GM18951 (cell line): Measurements from ENCODE around the gene PCDHGC4.

Experiments
- POLR2A ChIP-seq: IDR thresholded peaks from 4 replicates; pipeline ENCODE4 v1.6.1; 2011; ENCODE audit warnings: mild to moderate bottlenecking; ENCODE audit not compliant: insufficient read length, insufficient read depth; ENCODE audit errors: extremely low read depth
- in situ Hi-C: fragments of 300-500 bp; cut with MboI; formaldehyde crosslinking; loops from one replicate; pipeline ENCODE4 v1.12.0; 2022; ENCODE audit warnings: low sequenced_read_pairs, mixed read lengths, inconsistent platforms; ENCODE audit not compliant: unreplicated experiment

PCDHGC4 gene

GRCh38 chr5:141510850-141511601 lies 26.2 kb downstream of the PCDHGC4 start:
- in situ Hi-C loops: no loop called here
- TF ChIP-seq POLR2A: peak; percentile 44

- TF ChIP-seq POLR2A: no peak
- in situ Hi-C loops: no loop called here
These were observed 27.0 kb downstream of the PCDHGC4 start for GRCh38 chr5:141511771-141512325.

GRCh38 chr5:141512390-141512910 lies 27.6 kb downstream of the PCDHGC4 start:
- TF ChIP-seq POLR2A: no peak
- in situ Hi-C loops: no loop called here

GRCh38 chr5:141512911-141513626 lies 28.2 kb downstream of the PCDHGC4 start:
- in situ Hi-C loops: no loop called here

GRCh38 chr5:141513627-141514329 lies 28.9 kb downstream of the PCDHGC4 start:
- TF ChIP-seq POLR2A: no peak
- in situ Hi-C loops: no loop called here

More at GRCh38 chr5:141512911-141513626, 28.2 kb downstream of the PCDHGC4 start:
- peak; percentile 13 for TF ChIP-seq POLR2A

GRCh38 chr5:141514330-141515133 lies 29.7 kb downstream of the PCDHGC4 start:
- in situ Hi-C loops: no loop called here
- TF ChIP-seq POLR2A: no peak

DNA sequence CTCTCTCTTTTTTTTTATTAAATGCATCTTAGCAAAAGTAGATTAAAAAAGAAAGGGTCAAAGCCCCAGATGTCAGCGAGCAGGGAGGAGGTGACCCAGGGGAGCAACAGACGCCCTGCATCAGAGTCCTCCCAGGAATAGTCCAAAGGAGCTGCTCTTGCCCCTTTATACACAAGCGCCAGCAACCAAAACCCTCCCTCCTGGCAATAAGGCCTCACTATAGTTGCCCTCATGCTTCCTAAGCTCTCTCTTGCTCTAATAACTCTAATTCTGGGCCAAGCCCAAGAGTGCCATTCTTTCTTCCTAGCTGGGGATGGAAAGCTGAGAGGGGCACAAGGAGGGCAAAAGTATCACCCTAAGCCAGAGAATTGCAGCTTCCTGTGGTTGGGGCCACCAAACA lies 30.3 kb downstream of the PCDHGC4 start:
- no peak for TF ChIP-seq POLR2A
- in situ Hi-C loops: no loop called here

- TF ChIP-seq POLR2A: no peak
- in situ Hi-C loops: no loop called here
These were observed 31.3 kb downstream of the PCDHGC4 start for GRCh38 chr5:141515946-141516671.

DNA sequence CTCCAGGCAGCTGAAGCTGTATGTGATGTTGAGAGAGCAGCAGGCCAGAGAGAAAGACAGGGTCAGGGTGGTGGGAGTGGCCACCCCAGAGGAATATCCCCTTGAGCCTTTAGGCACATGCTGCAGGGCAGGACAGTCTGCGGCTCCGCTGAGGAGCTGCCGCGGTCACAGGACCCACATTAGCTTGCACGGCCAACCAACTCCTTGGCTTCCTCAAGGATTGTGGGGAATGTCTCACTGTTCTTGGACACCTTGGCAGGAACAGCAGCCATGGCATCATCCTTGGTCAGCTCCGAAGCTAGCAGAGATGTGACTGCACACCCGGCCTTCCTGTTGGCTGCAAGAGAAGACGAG lies 31.8 kb downstream of the PCDHGC4 start:
- TF ChIP-seq POLR2A: no peak
- in situ Hi-C loops: no loop called here

GRCh38 chr5:141517312-141517711 lies 32.5 kb downstream of the PCDHGC4 start:
- in situ Hi-C loops: no loop called here
- no peak for TF ChIP-seq POLR2A

DNA sequence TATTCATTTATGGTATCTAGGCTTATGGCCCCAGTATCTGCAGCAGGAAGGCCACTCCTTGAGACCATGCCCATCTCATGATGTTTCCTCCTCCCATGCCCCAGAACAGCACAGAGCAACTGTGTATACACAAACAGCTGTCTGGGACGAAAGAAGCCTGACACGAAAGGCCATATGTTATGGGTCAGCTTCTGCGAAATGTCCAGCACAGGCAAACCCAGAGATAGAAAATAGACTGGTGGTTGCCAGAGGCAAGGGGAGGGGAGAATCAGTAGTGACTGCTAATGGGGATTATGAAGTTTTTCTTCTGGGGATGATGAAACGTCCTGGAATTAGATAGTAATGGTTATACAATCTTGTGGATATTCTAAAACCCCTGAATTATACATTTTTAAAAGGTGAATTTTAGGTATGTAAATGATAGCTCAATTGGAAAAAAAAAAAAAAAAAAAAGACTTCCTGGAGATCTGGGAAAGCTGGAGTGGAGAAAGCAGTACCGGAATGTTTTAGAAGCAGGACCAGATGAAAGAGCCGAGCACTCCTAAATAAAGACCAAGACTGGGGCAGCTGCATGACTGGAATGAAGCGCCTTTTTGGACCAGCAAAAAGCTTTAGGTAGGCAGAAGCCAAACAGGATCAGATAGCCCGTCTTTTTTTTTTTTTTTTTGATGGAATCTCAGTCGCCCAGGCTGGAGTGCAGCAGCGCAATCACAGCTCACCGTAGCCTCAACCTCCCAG lies 33.2 kb downstream of the PCDHGC4 start:
- in situ Hi-C loops: no loop called here
- TF ChIP-seq POLR2A: no peak
